ENCODE data around the gene HOMER3.

DNA sequence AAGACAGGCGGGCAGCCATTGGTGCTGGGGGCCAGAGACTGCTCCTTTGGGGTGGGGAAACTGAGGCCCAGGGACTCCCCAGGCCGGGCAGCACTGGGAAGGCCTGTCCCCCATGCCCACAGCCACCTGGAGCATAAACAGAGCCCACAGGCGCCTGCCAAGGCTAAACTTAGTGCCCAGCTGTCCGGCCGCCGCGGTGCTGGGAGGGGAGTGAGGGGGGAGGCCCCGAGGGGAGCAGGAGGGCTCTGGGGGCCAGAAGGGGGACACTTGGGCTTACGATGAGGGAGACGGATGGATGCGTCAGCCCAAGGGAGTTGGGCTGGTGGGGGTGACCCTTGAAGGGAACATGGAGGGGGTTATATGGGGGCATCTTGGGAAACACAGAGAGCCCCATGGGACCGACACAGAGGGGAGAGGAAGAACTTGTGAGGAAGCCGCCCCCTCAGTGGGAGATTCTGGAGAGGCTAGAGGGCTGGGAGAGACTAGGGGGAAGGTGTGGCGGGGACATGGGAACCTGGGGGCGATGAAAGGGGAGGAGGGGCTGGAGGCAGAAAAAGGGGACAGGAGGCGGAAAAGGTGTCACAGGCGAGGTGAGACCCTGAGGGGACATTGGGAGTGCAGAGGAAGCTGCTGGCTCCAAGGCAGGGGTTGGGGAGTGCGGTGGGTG lies 47.3 kb downstream of the HOMER3 start:
- TF ChIP-seq POLR2A (IDR thresholded peaks at IDR 0.05) (no peak), EP300 (IDR thresholded peaks at IDR 0.05) (no peak)
- TF ChIP-seq, protein P1, sequence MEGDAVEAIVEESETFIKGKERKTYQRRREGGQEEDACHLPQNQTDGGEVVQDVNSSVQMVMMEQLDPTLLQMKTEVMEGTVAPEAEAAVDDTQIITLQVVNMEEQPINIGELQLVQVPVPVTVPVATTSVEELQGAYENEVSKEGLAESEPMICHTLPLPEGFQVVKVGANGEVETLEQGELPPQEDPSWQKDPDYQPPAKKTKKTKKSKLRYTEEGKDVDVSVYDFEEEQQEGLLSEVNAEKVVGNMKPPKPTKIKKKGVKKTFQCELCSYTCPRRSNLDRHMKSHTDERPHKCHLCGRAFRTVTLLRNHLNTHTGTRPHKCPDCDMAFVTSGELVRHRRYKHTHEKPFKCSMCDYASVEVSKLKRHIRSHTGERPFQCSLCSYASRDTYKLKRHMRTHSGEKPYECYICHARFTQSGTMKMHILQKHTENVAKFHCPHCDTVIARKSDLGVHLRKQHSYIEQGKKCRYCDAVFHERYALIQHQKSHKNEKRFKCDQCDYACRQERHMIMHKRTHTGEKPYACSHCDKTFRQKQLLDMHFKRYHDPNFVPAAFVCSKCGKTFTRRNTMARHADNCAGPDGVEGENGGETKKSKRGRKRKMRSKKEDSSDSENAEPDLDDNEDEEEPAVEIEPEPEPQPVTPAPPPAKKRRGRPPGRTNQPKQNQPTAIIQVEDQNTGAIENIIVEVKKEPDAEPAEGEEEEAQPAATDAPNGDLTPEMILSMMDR (IDR thresholded peaks at IDR 0.05), result no peak
